OCI-LY1 (cell line): Measurements from ENCODE around the gene ECEL1.

ENCODE experiments used
- H2AFZ ChIP-seq: fragments of 200-600 bp; sonication (generic), shearing (Covaris generic); 2 replicates; pipeline ENCODE4 v1.6.0; 2014; ENCODE audit warnings: antibody characterized with exemption, mild to moderate bottlenecking, low read length
- H3F3A ChIP-seq: fragments of 200-600 bp; sonication (generic), shearing (Covaris generic); 2 replicates; pipeline ENCODE4 v1.6.0; 2014; ENCODE audit warnings: mild to moderate bottlenecking, antibody characterized with exemption, low read length, moderate library complexity; ENCODE audit not compliant: insufficient read depth
- H3K27ac ChIP-seq: fragments of 200-600 bp; sonication (generic); 2 replicates; pipeline ENCODE4 v1.5.1; 2014; ENCODE audit warnings: low read length, mixed run types, mild to moderate bottlenecking, low read depth; ENCODE audit not compliant: poor library complexity, severe bottlenecking
- H3K27me3 ChIP-seq: fragments of 200-600 bp; sonication (generic); 2 replicates; pipeline ENCODE4 v1.6.0; 2014; ENCODE audit warnings: antibody characterized with exemption, mild to moderate bottlenecking, low read length, moderate library complexity; ENCODE audit not compliant: insufficient read depth
- H3K36me3 ChIP-seq: fragments of 200-600 bp; sonication (generic); 2 replicates; pipeline ENCODE4 v1.6.1; 2014; ENCODE audit warnings: mild to moderate bottlenecking, antibody characterized with exemption, low read length, moderate library complexity, mixed read lengths; ENCODE audit not compliant: insufficient read depth
- H3K4me1 ChIP-seq: fragments of 200-600 bp; sonication (generic); 2 replicates; pipeline ENCODE4 v1.5.1; 2014; ENCODE audit warnings: mild to moderate bottlenecking, low read length, moderate library complexity; ENCODE audit not compliant: insufficient read depth, severe bottlenecking
- H3K4me2 ChIP-seq: fragments of 200-600 bp; sonication (generic), shearing (Covaris generic); 2 replicates; pipeline ENCODE4 v1.6.1; 2014; ENCODE audit warnings: low read length
- H3K4me3 ChIP-seq: fragments of 200-600 bp; sonication (generic); 2 replicates; pipeline ENCODE4 v1.5.1; 2014; ENCODE audit warnings: low read length, low read depth, mild to moderate bottlenecking, mixed read lengths; ENCODE audit not compliant: poor library complexity, severe bottlenecking
- H3K79me2 ChIP-seq: fragments of 200-600 bp; shearing (Covaris generic); 2 replicates; pipeline ENCODE4 v1.6.1; 2016; ENCODE audit warnings: mixed run types, low read length, mixed read lengths; ENCODE audit not compliant: insufficient read depth
- H3K9ac ChIP-seq: fragments of 200-600 bp; sonication (generic), shearing (Covaris generic); 2 replicates; pipeline ENCODE4 v1.6.1; 2014; ENCODE audit warnings: mild to moderate bottlenecking, low read length, mixed read lengths
- H3K9me2 ChIP-seq: fragments of 200-600 bp; sonication (generic), shearing (Covaris generic); 2 replicates; pipeline ENCODE4 v1.6.1; 2014; ENCODE audit warnings: low read depth, mild to moderate bottlenecking, low read length, mixed read lengths
- H3K9me3 ChIP-seq: fragments of 200-600 bp; shearing (Covaris generic); 2 replicates; pipeline ENCODE4 v1.6.1; 2014; ENCODE audit warnings: low read length, mixed read lengths
- H4K20me1 ChIP-seq: fragments of 200-600 bp; sonication (generic), shearing (Covaris generic); 2 replicates; pipeline ENCODE4 v1.6.0; 2016; ENCODE audit warnings: mild to moderate bottlenecking, low read length; ENCODE audit not compliant: insufficient read depth
- CTCF ChIP-seq: fragments of 200-600 bp; sonication (generic), shearing (Covaris generic); IDR thresholded peaks from 2 replicates; pipeline ENCODE4 v1.5.1; 2017; ENCODE audit warnings: mild to moderate bottlenecking, antibody characterized with exemption, low read length, moderate library complexity, mixed read lengths
- EZH2 ChIP-seq: fragments of 200-600 bp; sonication (generic), shearing (Covaris generic); IDR thresholded peaks from 2 replicates; pipeline ENCODE4 v1.8.0; 2017; ENCODE audit warnings: borderline replicate concordance, mixed run types, mild to moderate bottlenecking, antibody characterized with exemption, low read length, moderate library complexity, mixed read lengths

ECEL1 gene

GRCh38 chr2:232460171-232460570 is 27.5 kb downstream of the ECEL1 start:
- Histone ChIP-seq H3K9me2 (no peaks in the 10 kb centered on the region), H2AFZ (no peak overlapping the region), H3K4me2 (no peak overlapping the region), H3K27me3 (0 out of 2 replicates have a peak, but pooled peaks cover 6% of the 10 kb centered on the region), H3K9ac (no peak overlapping the region), H3K79me2 (no peaks in the 10 kb centered on the region), H3F3A (no peaks in the 10 kb centered on the region), H3K36me3 (no peaks in the 10 kb centered on the region), H3K4me3 (no peak overlapping the region), H3K27ac (no peak overlapping the region), H3K9me3 (no peaks in the 10 kb centered on the region), H3K4me1 (no peaks in the 10 kb centered on the region), H4K20me1 (no peaks in the 10 kb centered on the region)
- TF ChIP-seq CTCF (no peak), EZH2 (no peak)

GRCh38 chr2:232459419-232460035 is 28.1 kb downstream of the ECEL1 start:
- no peak overlapping the region for H3K4me3 ChIP-seq
- H3K79me2 ChIP-seq = no peaks in the 10 kb centered on the region
- no peak overlapping the region for H3K9ac ChIP-seq
- 0 out of 2 replicates have a peak, but pooled peaks cover 10% of the 10 kb centered on the region for H3K27me3 ChIP-seq
- no peak overlapping the region for H3K27ac ChIP-seq
- TF ChIP-seq CTCF = no peak
- no peak for TF ChIP-seq EZH2
- H3K9me2 ChIP-seq = no peaks in the 10 kb centered on the region
- H2AFZ ChIP-seq = no peak overlapping the region
- H3F3A ChIP-seq = no peaks in the 10 kb centered on the region
- H3K9me3 ChIP-seq = no peaks in the 10 kb centered on the region
- no peaks in the 10 kb centered on the region for H4K20me1 ChIP-seq
- no peaks in the 10 kb centered on the region for H3K36me3 ChIP-seq
- no peaks in the 10 kb centered on the region for H3K4me1 ChIP-seq
- H3K4me2 ChIP-seq = no peak overlapping the region

GRCh38 chr2:232458661-232459418 is 28.8 kb downstream of the ECEL1 start:
- Histone ChIP-seq H3K4me2 (no peak overlapping the region), H3K27me3 (0 out of 2 replicates have a peak, but pooled peaks cover 11% of the 10 kb centered on the region), H2AFZ (no peak overlapping the region), H3K79me2 (no peaks in the 10 kb centered on the region), H3F3A (no peaks in the 10 kb centered on the region), H3K36me3 (no peaks in the 10 kb centered on the region), H3K4me3 (no peak overlapping the region), H3K4me1 (no peaks in the 10 kb centered on the region), H3K9me2 (no peaks in the 10 kb centered on the region), H4K20me1 (no peaks in the 10 kb centered on the region), H3K9ac (no peak overlapping the region), H3K9me3 (no peaks in the 10 kb centered on the region), H3K27ac (no peak overlapping the region)
- TF ChIP-seq EZH2 = no peak
- no peak for TF ChIP-seq CTCF
